Measurements from ENCODE around the gene CAPN1. TPM values are rescaled to one million over a fixed set of nuclear protein-coding genes. Genes with fewer than 3 reads are reported as not detected.

CAPN1 gene
- total and polyA plus RNA-seq, 9 of the 15 experiments (the other 6 are each of a cell fraction or from before 2014, with no cell fraction given): 3.5 to 199 (median 61.6) TPM

GRCh38 chr11:65211293-65212105 is 29.8 kb downstream of the CAPN1 start:
- no peak overlapping the region for H3K4me2 ChIP-seq (ENCODE audit: insufficient read depth, low read length)
- H3K9ac ChIP-seq (ENCODE audit: insufficient read depth in 1 of 2, low read depth in 2 of 2, low read length in 2 of 2): peak overlapping the region in 1 of 2 experiments; percentile 89; a peak in 2 of 4 replicates
- H3K9me1 ChIP-seq (ENCODE audit: control insufficient read depth, insufficient read depth, low read length): peaks cover 2% of the 10 kb centered on the region
- H3K27me3 ChIP-seq (ENCODE audit: control insufficient read depth in 2 of 2, insufficient read depth in 2 of 2, low read length in 2 of 2): no peaks in the 10 kb centered on the region
- FAIRE-seq (no peak), DNase-seq (ENCODE audit: extremely low read depth in 1 of 4, low spot score in 3 of 4) (no peak), ATAC-seq (no peak)
- H3K79me2 ChIP-seq (ENCODE audit: control insufficient read depth, insufficient read depth, low read length): no peaks in the 10 kb centered on the region
- H3K27ac ChIP-seq (ENCODE audit: extremely low read depth, low read depth, low read length): no peak overlapping the region
- ChIA-PET POLR2A (interaction anchor here (0.5 to 1.3 kb wide), 11 partner anchors 9 to 213 kb away, joined by 3 to 4 read pairs (median 4); partner anchors contain the start of genes CAPN1 and SPDYC), CTCF (ENCODE audit: low intra/inter-chr PET ratio) (no interaction called here)
- BruUV-seq (replicated peaks): TSS peak; percentile 86
- H3K4me3 ChIP-seq: no peak overlapping the region
- intact Hi-C loops (cut with micrococcal nuclease) (no loop called here), in situ Hi-C loops (cut with MboI) (no loop called here)
- WGBS (ENCODE audit: insufficient coverage, low coverage, missing lambda C conversion rate): 93% methylated on average over 20 of the region's 29 CpGs
- no peak overlapping the region for H2AFZ ChIP-seq (ENCODE audit: low read depth, low read length)
- peaks cover 52% of the 10 kb centered on the region; the same call in 2 of the 3 replicates for H3K36me3 ChIP-seq (ENCODE audit: control insufficient read depth, insufficient read depth, low read length)
- TF ChIP-seq POLR2G (IDR thresholded peaks at IDR 0.05; ENCODE audit: low read depth, low read length) (peak; percentile 25; the same call in 1 of the 2 replicates), THAP12 (CRISPR knock-in tag; IDR thresholded peaks at IDR 0.05) (no peak), ZNF263 (CRISPR knock-in tag; IDR thresholded peaks at IDR 0.05; ENCODE audit: borderline replicate concordance) (peak; percentile 83), ZKSCAN3 (CRISPR knock-in tag; IDR thresholded peaks at IDR 0.05) (no peak), ATF7 (IDR thresholded peaks at IDR 0.05) (no peak), TRIM24 (IDR thresholded peaks at IDR 0.05) (no peak)
- peaks cover 13 to 49% of the 10 kb centered on the region in 2 experiments; a peak in 4 of 5 replicates for H3K4me1 ChIP-seq (replicated peaks in 1 of 2; ENCODE audit: control insufficient read depth in 2 of 2, insufficient read depth in 2 of 2, low read length in 2 of 2)
- H4K20me1 ChIP-seq (replicated peaks; ENCODE audit: control insufficient read depth, insufficient read depth, low read length): no peaks in the 10 kb centered on the region
- no peaks in the 10 kb centered on the region for H3K9me3 ChIP-seq (replicated peaks; ENCODE audit: control insufficient read depth, insufficient read depth, low read depth, low read length)

Data from K562 (cell line).